ENCODE data around the gene TRMT2A.

The TRMT2A gene

GRCh38 chr22:20136603-20136873 lies 19.5 kb upstream of the TRMT2A start:
- no peak for TF ChIP-seq CTCF (IDR thresholded peaks at IDR 0.05; ENCODE audit: low read length)
- TF ChIP-seq EZH2 (IDR thresholded peaks at IDR 0.05; ENCODE audit: borderline replicate concordance, low read length): no peak
- Histone ChIP-seq H3K79me2 (ENCODE audit: insufficient read depth, low read length) (no peaks in the 10 kb centered on the region), H2AFZ (ENCODE audit: low read length) (no peak overlapping the region), H3K9ac (ENCODE audit: low read length) (no peak overlapping the region; the same call in 1 of the 2 replicates), H3K4me1 (ENCODE audit: insufficient read depth, low read length, severe bottlenecking) (peaks cover 18% of the 10 kb centered on the region), H3K27me3 (ENCODE audit: insufficient read depth, low read length) (no peaks in the 10 kb centered on the region), H3K9me2 (ENCODE audit: low read depth, low read length) (no peaks in the 10 kb centered on the region), H3K4me2 (ENCODE audit: low read length) (no peak overlapping the region), H3K27ac (ENCODE audit: low read depth, low read length, poor library complexity, severe bottlenecking) (no peak overlapping the region), H3K4me3 (ENCODE audit: low read depth, low read length, poor library complexity, severe bottlenecking) (no peak overlapping the region), H3K9me3 (ENCODE audit: low read length) (no peaks in the 10 kb centered on the region), H3F3A (ENCODE audit: insufficient read depth, low read length) (no peaks in the 10 kb centered on the region), H4K20me1 (ENCODE audit: insufficient read depth, low read length) (no peaks in the 10 kb centered on the region), H3K36me3 (ENCODE audit: insufficient read depth, low read length) (no peaks in the 10 kb centered on the region)

DNA sequence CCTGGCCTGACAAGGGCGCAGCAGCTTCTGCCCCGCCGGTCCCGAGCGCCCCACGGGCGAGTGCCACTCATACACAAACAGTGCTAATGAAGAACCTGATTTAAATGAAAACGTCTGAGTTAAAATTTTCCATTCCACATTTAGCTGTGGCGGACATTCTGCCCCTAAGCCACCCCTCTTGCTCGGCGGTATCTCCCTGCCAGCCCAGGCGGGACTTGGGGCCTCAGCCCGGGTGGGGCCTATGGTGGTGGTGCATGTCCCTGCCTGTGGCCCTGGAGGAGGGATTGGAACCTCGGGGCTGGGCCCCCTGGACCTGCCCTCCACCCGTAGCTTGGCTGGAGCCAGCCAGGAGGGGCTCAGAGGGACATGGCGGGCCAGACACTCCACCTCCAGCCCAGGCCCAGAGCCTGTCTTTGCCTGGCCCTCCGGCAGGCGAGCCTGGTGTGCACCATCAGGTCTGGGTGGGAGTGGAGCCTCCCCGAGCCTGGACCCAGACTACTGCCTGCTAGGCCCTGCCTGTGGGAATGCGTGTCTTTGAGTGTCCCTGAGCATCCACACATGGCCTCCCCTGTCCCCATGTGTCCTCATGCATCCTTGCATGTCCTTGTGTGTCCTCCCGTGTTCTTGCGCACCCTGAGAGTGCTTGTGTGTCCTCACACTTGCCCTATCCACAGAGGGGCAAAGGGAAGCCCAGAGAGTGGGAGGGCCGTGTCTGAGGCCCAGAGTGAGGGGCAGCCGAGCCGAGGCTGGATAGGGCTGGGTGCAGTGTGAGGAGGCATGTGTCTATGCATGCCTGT lies 19.0 kb upstream of the TRMT2A start:
- TF ChIP-seq EZH2 (IDR thresholded peaks at IDR 0.05; ENCODE audit: borderline replicate concordance, low read length) (no peak), CTCF (IDR thresholded peaks at IDR 0.05; ENCODE audit: low read length) (no peak)
- peak overlapping the region; percentile 42; the same call in 1 of the 2 replicates for H3K9ac ChIP-seq (ENCODE audit: low read length)
- H3F3A ChIP-seq (ENCODE audit: insufficient read depth, low read length): no peaks in the 10 kb centered on the region
- H3K4me3 ChIP-seq (ENCODE audit: low read depth, low read length, poor library complexity, severe bottlenecking): no peak overlapping the region
- no peaks in the 10 kb centered on the region for H3K27me3 ChIP-seq (ENCODE audit: insufficient read depth, low read length)
- H3K9me3 ChIP-seq (ENCODE audit: low read length): no peaks in the 10 kb centered on the region
- no peaks in the 10 kb centered on the region for H4K20me1 ChIP-seq (ENCODE audit: insufficient read depth, low read length)
- H3K4me1 ChIP-seq (ENCODE audit: insufficient read depth, low read length, severe bottlenecking): peaks cover 21% of the 10 kb centered on the region
- H3K27ac ChIP-seq (ENCODE audit: low read depth, low read length, poor library complexity, severe bottlenecking): peak overlapping the region; percentile 82
- H2AFZ ChIP-seq (ENCODE audit: low read length): no peak overlapping the region
- no peaks in the 10 kb centered on the region for H3K36me3 ChIP-seq (ENCODE audit: insufficient read depth, low read length)
- H3K4me2 ChIP-seq (ENCODE audit: low read length): peak overlapping the region; percentile 43
- no peaks in the 10 kb centered on the region for H3K9me2 ChIP-seq (ENCODE audit: low read depth, low read length)
- no peaks in the 10 kb centered on the region for H3K79me2 ChIP-seq (ENCODE audit: insufficient read depth, low read length)

DNA sequence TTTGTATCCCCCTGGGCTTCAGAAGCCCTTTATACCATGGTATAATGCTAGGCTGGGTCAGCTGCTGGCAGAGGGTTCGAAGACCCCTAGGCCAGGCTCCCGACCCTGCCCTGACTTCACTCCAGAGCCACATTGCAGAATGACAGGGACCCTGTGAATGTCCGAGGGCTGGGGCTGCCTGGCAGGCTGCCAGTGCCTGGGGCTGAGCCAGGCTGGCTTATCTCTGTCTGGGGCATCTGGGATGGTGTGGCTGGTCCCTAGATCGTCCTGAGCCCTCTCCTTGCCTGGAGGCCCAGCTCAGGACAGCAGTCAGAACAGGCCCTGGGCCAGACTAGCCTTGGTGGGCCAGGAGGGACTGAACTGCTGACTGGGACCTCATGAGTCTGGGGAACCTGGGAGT lies 18.2 kb upstream of the TRMT2A start:
- H3K4me3 ChIP-seq (ENCODE audit: low read depth, low read length, poor library complexity, severe bottlenecking): no peak overlapping the region
- H4K20me1 ChIP-seq (ENCODE audit: insufficient read depth, low read length): no peaks in the 10 kb centered on the region
- H3K27ac ChIP-seq (ENCODE audit: low read depth, low read length, poor library complexity, severe bottlenecking): peak overlapping the region; percentile 82
- H3K9me3 ChIP-seq (ENCODE audit: low read length): no peaks in the 10 kb centered on the region
- no peak for TF ChIP-seq CTCF (IDR thresholded peaks at IDR 0.05; ENCODE audit: low read length)
- no peak for TF ChIP-seq EZH2 (IDR thresholded peaks at IDR 0.05; ENCODE audit: borderline replicate concordance, low read length)
- no peaks in the 10 kb centered on the region for H3K79me2 ChIP-seq (ENCODE audit: insufficient read depth, low read length)
- peak overlapping the region; percentile 43 for H3K4me2 ChIP-seq (ENCODE audit: low read length)
- H3F3A ChIP-seq (ENCODE audit: insufficient read depth, low read length): no peaks in the 10 kb centered on the region
- peak overlapping the region; percentile 42; the same call in 1 of the 2 replicates for H3K9ac ChIP-seq (ENCODE audit: low read length)
- no peaks in the 10 kb centered on the region for H3K27me3 ChIP-seq (ENCODE audit: insufficient read depth, low read length)
- H3K36me3 ChIP-seq (ENCODE audit: insufficient read depth, low read length): no peaks in the 10 kb centered on the region
- H3K4me1 ChIP-seq (ENCODE audit: insufficient read depth, low read length, severe bottlenecking): peaks cover 25% of the 10 kb centered on the region
- H2AFZ ChIP-seq (ENCODE audit: low read length): no peak overlapping the region
- H3K9me2 ChIP-seq (ENCODE audit: low read depth, low read length): no peaks in the 10 kb centered on the region

All from OCI-LY1 (cell line).